ENCODE measurements around the gene EPS8.
A peak's percentile ranks its signal among the peaks of the same experiment; 100 is the strongest.
"Not testable (repeated sequence)": the region's sequence is repeated elsewhere in the genome, so short reads cannot be mapped to it uniquely, and the experiment has no call there.

Gene EPS8

DNA sequence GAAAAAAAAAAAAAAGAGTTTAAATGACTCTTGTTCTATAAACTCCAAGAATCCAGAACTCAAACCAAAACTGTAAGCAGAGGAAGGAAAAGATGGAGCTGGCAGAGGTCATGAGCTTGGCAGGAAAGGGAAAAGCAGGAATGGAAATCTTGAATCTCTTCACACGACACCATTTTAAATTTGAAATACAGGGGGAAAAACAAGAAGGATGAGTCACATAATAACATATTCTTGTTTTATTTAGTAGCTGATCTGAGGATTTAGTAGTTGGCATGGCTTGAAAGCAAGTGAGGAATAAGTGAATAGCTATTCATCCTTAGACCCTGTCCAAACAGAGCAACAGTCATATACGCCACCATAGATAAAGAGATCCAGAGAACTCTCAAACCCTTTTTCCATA lies 35.0 kb downstream of the EPS8 start:
- no peak for DNase-seq

DNA sequence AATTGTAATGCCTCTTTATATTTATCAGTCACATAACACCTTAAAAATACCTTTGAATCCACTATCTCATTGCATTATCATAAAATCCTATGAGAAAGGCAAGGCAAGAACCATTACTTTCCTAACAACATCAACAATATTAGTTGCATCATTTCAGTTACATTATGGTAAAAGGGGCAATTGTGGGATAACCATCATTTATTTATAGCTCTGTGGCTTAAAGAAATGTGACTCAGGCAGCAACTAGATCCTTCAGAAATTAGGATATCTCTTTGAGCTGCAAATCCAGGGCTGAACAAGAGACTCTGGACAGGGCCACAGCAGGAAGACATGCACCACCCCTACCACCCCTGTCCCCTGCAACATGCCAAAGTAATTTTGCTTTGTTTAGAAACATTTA lies 36.4 kb downstream of the EPS8 start:
- DNase-seq = no peak

DNA sequence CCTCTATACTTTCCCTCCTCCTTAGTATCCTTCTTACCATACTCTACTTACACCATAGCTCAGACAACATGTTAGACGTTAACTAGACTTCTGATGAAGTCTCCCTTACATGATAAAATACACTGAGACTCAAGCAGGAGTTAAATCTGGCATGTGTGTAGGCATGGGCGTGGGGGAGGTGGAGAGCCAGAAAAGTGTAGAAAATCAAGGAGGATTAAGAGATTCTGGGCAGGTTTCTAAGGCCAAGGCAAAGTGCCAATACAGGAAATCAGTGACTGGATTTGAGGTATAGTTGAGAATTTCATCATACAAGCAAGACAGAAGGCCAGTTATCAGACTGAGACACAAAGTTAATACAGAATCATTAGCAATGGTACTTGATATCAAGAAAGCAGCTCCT lies 37.4 kb downstream of the EPS8 start:
- peak; percentile 57 for DNase-seq

DNA sequence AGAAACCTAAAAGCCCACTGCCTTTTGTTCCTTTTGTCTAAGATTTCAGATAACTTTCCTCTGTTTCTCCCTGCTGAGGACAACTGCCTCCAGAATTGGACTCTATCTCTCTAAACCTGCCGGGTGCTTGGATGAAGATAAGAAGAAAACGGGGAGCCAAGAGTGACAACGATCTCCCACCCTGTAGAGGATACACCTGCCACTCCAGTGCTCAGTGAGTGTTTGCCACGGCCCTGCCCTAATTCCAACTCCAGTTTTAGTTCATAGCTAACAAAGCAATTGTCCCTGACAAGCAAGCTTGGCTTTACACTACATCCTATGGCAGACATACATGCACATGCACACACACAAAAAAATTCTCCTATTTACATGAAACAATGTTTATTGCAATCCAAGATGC lies 39.3 kb downstream of the EPS8 start:
- no peak for DNase-seq

DNA sequence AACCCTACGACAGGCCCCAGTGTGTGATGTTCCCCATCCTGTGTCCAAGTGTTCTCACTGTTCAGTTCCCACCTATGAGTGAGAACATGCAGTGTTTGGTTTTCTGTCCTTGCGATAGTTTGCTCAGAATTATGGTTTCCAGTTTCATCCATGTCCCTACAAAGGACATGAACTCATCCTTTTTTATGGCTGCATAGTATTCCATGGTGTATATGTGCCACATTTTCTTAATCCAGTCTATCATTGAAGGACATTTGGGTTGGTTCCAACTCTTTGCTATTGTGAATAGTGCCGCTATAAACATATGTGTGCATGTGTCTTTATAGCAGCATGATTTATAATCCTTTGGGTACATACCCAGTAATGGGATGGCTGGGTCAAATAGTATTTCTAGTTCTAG lies 47.3 kb downstream of the EPS8 start:
- DNase-seq = not testable (repeated sequence)

DNA sequence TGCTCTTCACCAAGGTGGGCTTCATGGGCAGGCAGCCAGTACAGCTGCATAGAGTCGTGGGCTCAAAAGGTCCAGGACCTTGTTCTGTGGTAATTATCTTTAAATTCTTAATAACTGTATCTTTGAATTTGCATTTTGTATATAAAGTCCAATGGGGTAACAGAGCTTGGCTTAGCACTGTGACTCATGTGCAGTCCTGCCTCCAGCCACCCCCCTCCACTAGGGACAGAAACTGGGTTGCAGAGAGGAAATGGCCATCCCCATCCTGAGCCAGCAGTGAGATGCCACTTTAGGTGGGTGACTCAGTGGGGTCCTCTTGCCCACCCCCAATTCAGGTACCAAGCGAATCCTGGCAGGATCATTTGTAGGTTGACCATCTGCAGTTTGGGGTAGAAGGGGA lies 48.1 kb downstream of the EPS8 start:
- DNase-seq = no peak

DNA sequence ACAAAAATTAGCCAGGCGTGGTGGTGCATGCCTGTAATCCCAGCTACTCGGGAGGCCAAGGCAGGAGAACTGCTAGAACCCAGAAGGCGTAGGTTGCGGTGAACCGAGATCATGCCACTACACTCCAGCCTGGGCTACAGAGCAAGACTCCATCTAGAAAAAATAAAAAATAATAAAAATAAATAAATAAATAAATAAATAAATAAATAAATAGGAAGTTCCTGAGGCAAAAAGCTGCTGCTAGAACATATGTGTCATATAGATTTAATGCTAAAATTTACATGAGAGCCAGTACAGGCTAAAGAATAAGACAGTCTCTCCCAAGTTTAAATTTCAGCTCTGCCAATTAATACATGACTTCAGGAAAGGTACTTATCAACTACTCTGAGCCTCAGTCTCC lies 48.8 kb downstream of the EPS8 start:
- not testable (repeated sequence) for DNase-seq

DNA sequence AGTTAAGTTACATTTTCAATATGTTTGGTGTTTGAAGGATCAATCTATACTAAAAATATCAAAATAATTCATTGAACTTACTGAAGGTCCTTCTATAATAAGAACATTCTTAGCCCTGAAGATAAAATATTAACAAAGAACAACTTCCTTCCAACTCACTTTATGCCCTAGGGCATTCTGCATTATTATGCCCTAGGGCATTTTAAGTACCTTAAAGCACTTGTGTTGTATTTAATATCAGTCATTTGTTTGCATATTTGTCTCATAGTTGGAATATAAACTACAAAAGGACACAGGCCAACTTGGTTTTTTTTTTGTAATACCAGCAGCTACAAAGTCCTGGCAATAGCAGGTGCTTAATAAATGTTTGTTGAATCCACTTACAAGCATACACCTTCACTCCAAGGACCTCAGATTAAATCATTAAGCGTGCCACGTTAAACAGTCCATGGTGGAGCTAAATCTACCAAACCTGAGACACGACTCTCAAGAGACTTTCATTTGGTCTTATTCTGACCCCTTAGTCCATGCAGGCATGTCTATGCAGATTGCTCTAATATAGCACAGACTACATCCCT lies 50.7 kb downstream of the EPS8 start:
- no peak for DNase-seq

DNA sequence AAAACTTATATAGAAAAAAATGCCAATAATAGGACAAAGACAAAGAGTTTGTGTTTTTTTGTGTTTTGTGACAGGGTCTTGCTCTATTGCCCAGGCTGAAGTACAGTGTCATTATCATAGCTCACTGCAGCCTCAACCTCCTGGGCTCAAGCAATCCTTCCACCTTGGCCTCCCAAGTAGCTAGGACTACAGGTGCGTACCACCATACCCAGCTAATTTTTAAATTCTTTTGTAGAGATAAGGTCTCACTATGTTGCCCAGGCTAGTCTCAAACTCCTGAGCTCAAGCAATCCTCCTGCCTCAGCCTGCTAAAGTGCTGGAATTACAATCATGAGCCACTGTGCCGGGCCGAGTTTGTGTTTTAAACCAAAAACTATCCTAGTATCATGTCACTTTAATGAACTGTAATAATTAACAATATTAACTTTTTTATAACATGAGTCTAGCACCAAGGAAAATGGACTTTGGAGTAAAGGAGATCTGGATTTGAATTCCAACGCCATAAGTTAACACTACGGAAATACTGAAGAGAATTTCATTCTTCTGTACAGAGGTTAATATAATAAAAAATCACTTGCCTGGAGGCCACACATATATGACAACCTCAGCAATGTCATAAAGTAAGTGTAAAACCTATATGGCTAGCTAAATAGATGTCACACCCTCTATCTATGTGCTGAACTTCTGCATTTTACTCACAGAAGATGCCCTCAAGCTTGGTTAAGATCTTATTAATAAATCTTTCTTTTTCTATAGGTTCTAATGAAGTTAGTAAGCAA lies 53.2 kb downstream of the EPS8 start:
- DNase-seq = no peak

DNA sequence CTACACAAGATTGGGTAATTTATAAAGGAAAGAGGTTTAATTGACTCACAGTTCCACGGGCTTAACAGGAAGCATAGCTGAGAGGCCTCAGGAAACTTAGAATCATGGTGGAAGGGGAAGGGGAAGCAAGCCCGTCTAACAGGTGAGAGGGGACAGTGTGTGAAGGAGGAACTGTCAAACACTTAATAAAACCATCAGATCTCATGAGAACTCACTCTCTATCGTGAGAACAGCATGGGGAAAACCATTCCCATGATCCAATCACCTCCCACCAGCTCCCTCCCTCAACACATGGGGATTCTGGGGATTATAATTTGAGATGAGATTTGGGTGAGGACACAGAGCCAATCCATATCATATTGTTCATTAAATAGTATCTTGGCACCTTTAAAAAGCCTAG lies 56.1 kb downstream of the EPS8 start:
- DNase-seq = no peak

DNA sequence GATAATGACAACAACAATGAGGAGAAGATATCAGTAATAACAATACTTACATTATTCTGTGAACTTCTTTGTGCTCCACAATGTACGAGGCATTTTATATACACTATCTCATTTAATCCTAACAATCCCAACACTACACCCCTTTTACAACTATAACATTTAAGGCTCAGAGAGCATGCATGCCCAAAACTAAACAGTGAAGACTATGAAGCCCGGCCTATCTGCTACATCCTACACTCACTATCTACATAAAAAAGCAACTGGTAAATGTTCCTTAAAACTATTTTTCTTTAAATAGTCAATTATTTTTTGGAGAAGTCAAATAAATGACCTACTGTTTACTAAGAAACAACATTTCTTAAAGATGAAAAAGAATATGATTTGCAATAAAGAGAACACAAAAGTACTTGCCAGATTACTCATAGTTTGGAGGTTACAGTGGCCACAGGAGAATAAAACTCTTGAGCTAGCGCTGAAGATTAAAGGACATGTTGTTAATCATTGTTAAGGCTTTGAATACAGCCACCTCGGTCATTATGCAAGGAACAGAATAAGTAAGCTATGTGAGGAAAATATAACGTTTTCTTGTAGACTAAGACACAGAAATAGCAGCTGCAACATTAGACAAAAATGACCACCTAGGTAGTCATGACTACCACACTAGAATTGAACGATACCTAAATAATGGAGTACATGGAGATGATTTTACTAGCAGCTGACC lies 56.7 kb downstream of the EPS8 start:
- DNase-seq = no peak

DNA sequence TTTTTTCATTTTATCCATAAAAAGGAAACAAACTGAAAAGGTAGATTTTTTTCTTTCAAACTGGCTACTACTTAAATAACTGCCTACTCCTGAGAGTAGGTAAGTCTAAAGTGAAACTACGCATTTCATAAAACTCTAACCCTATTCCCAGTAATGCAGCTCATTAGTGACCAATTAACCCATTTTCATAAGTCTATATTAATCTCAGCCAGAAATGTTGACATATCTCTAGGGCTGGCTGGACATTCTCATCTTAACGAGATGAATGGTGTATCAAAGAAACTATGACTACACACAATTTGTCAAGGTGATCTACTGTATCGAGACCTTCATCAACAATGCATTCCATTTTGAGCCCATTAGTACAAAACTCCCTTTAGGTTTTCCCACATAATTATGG lies 57.2 kb downstream of the EPS8 start:
- no peak for DNase-seq

DNA sequence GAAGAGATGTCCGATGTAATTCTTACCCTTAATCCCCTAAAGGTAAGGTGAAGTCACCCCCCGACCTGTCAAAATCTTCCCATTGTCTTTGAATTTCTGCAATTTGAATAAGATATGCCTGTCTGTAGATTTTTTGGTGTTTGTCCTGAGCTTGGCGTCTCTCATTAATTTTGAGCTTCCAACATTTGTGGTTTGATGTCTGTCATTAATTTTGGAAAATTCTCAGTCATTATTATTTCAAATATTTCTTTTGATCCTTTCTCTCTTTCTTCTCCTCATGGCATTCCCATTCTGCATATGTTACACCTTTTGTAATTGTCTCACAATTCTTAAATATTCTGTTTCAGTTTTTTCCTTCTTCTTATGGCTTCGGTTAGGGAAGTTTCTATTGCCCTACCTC lies 60.1 kb downstream of the EPS8 start:
- no peak for DNase-seq

DNA sequence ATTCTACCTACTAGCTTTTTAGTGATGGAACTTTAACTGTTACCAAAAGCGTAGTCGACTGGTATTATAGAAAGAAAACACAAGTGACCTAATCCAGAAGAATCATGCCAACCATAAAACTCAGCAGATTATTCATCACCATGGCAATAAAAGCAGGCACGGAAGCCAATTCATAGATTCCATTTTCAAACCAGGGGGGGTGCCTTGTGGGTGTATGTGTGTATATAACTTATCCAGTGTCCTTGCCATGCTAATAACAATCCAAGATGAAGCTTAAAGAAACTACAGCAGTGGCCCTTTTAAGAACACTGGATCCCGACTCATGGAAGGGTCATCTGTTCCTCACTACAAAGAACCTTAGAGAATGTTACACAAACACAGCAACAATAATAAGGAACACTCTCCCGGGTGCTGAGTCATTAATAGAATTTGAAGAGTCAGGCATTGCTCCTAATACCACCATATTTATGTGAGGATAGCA lies 61.0 kb downstream of the EPS8 start:
- DNase-seq = peak; percentile 24

DNA sequence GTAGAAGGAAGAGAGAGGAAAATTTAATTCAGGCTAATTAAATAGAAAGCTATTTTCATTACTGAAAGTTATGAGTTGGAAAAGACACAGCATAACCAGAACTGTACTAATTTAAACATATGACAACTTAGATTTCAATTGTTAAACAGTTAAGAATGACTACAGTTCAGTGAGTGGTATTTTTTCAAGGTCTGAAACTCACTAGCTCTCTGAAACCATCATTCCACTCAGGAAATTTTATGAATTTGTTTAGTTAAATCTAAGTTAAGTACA lies 62.4 kb downstream of the EPS8 start:
- no peak for DNase-seq

DNA sequence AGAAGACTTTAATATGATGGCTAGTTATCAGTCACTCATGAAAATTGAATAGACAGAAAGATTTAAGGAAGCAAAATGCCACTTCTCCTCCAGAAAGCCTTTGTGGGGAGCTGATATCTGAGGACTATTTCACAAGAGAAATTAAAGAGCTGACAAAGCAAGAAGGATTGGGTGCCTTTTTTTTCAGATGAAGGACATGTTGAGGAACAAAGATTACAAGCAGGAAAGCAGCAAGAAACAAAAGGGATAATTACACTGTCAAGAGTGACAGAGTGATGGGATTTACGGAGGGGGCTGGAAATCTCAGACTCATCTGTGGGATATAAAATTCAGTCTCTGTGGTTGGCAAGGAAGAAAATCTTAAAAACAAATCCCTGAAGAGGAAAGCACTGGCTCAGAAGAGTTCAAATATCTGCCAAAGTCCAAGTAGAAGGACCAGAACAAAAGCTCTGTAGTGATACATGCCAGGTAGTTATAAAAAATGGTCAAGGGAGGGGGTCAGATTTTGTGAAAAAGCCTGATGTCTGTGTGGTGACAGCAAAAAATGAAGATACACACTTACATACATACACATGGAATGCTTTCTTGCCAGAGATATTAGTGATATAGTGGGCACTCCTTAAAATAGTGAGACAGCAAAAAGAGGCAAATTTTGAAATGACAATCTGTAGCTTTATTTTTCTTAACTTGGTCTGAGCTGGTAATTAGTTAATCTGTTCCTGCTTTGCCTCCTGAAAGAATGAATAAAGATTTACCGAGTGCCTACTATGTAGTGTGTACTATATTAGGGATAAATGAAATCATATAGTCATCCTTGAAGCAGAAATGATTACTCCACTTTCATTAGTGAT lies 62.9 kb downstream of the EPS8 start:
- no peak for DNase-seq

DNA sequence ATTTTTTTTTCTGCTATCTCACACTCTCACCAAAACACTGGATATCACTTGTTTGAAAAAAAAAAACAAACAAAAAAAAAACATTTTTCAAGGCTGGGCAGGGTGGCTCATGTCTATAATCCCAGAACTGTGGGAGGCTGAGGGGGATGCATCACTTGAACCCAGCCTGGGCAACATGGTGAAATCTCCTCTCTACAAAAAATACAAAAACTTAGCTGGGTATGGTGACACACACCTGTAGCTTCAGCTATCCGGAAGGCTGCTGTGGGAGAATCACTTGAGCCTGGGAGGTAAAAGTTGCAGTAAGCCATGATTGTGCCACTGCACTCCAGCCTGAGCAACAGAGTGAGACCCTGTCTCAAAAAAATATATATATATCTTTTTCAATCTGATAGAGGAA lies 66.2 kb downstream of the EPS8 start:
- DNase-seq = no peak

DNA sequence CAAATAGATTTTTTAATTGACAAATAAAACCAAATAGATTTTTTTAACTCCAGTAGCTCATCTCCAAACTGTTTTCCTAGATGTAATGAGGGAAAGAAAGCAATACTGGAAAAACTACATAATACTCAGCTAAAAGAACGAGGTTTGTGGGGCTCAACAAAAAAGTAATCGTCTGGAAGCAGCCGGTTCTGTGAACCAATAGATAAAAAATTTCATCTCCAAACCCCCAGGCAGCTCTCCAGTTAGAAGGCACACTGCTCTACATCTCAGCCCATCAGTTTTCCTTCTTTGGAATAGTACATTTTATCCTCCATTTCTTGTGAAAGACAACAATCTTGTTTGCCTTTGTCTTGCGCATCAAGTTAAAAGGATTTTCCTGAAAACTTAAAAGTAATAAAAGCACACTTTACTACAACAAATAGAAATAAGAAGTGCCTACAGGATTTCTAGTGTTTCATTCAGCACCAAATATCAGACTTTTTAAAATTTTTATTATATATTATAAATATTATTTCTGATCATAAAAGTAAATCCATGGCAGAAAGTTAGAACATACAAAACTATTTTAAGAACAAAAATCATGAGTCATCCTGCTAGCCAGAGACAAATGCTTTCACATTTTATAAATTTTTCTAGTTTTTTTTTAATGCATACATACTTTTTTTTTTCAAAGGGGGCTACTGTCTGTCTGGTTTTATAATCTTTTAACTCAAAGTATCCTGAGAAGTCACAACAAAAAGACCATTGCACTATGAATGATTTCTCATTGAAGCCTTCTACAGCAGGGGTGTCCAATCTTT lies 67.7 kb downstream of the EPS8 start:
- DNase-seq = no peak

DNA sequence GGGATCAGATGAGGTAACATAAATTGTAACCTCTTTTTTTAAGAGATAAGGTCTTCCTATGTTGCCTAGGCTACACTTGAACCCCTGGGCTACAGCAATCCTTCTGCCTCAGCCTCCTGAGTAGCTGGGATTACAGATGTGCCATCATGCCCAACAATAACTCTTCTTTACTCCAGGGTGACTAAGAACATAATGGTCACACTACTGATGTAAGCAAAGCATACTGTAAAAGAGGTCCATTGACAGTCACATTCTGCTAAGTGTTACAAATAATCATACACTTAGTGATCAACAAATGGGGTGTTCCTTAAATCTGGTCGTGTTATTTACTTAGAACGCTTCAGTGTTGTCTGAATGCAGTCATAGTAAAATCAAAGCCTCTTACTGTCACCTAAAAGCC lies 68.9 kb downstream of the EPS8 start:
- DNase-seq = no peak

DNA sequence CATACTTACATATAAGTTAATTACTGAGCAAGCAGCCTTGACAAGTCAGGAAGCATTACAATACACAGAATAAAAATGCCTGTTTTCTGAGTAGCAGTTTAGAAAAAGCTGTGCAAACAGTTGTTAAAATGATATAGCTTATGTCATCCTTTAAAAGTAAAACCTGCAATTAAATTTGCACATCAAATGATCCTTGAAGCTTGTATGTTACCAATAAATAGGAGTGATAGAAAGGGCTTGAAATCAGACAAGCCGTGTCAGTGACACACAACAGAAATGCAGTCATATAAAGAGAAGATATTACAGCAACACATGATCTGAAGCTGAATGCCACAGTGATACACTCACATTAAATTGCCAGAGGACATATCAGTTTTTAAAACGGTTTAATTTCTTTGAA lies 70.0 kb downstream of the EPS8 start:
- no peak for DNase-seq

DNA sequence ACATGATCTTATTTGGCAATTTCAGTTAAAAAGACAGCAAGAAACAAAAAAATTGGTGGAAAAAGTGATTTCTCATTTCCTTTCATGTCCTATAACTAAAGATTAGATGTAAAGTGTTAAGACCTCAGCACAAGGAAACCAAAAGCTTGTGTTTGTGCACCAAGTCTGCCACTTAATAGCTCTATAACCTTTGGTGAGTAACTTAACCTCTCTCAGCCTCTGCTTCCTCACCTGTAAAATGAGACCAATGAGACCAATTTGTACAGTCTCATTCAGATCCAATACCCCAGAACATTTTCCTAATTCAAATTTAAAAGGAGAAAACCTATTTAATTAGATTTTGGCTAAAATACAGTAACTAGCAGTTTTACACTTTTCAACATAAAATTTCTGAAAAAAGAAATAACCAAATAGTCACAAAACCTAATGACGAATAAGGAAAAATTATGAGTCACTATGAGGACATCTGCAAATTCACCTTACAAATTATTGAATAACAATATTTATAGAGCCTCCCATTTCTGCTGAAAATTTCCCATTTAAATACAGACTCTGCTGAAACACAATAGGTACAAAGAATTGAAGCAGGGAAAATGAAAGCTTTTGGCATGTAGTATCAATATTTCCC lies 71.1 kb downstream of the EPS8 start:
- DNase-seq = no peak

DNA sequence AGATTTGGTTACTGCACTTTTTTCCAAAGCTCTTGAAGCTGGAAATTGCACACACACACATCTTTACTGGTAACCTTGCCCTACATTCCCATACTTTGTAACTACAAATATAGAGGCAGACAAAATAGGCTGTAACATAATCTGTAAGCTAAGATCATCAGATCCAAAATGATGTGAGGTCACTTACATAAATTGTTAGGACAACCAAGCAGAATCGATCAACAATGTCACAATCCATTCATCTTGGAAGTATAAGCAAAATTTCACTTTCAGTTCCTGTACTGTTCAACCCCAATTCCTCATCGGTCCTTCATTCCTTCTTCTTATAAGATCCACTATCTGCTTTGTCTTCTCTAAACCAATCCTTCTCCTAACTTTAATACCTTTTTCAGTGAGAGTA lies 72.6 kb downstream of the EPS8 start:
- DNase-seq = no peak
